Mucosa of descending colon (tissue), 3 donors: ENCODE measurements around the gene RNU2-63P. TPM values are rescaled to one million over a fixed set of nuclear protein-coding genes. Genes with fewer than 3 reads are reported as not detected.
"Not testable (repeated sequence)": the region's sequence is repeated elsewhere in the genome, so short reads cannot be mapped to it uniquely, and the experiment has no call there.

Experiments used
- ATAC-seq: fragments of 200-7000 bp; cut with Tn5 transposase; one replicate; pipeline ENCODE4 v1.9.1; 2020; ENCODE audit warnings: mild to moderate bottlenecking, moderate library complexity
- DNase-seq, 3 donors: peaks; one replicate each; pipeline ENCODE4 v3.0.0-alpha.2; 2020
- H3K36me3 ChIP-seq: fragments of 200-600 bp; one replicate; pipeline ENCODE4 v1.8.0; 2021; ENCODE audit warnings: low read depth, mild to moderate bottlenecking
- H3K4me1 ChIP-seq: fragments of 200-600 bp; one replicate; pipeline ENCODE4 v1.8.0; 2021; ENCODE audit warnings: low read depth, mild to moderate bottlenecking
- H3K4me3 ChIP-seq: fragments of 200-600 bp; one replicate; pipeline ENCODE4 v1.8.0; 2021; ENCODE audit warnings: mild to moderate bottlenecking
- H3K9me3 ChIP-seq: fragments of 200-600 bp; one replicate; pipeline ENCODE4 v1.8.0; 2021; ENCODE audit warnings: mild to moderate bottlenecking
- CTCF ChIP-seq: fragments of 200-600 bp; IDR thresholded peaks from one replicate; pipeline ENCODE4 v1.8.0; 2022; ENCODE audit warnings: antibody characterized with exemption, mild to moderate bottlenecking
- intact Hi-C, 2 donors: fragments of 100-400 bp; cut with DNase I in 1 of 2; cut with micrococcal nuclease in 1 of 2; formaldehyde crosslinking; loops; one replicate each; pipeline versions ENCODE4 v1.11.0 to v1.11.1; 2022; cut with DNase I, micrococcal nuclease
- total RNA-seq, 3 donors: library from RNA; stranded (reverse); fragmentation: NEBNext Ultra II Directional in 2 of 3; extraction: Animal tissue kit (Norgen Biotek cat#: 25700) in 2 of 3; gene quantifications; one replicate each; pipeline versions ENCODE4 v1.2.1 to v1.2.4, GENCODE V29; 2021 to 2023
- donor health status: DM: no; HTN: no; CAD: no; lungs with moderate emphysema.
- donor health status: DM: no; HTN: no; CAD: no.
- donor health status: DM: no; HTN: yes; CAD: no.

Gene RNU2-63P
- total RNA-seq, 3 donors from 2014 or later = 2.9 to 4.7 (median 2.9) TPM

- intact Hi-C loops = no loop called here
- Histone ChIP-seq H3K4me1 (peaks cover 27% of the 10 kb centered on the region), H3K4me3 (no peak overlapping the region), H3K36me3 (no peaks in the 10 kb centered on the region), H3K9me3 (no peaks in the 10 kb centered on the region)
- no peak for DNase-seq
- TF ChIP-seq CTCF = no peak
- no peak for ATAC-seq
These were observed 35.4 kb upstream of the RNU2-63P start for GRCh38 chr2:88051792-88052191.

DNA sequence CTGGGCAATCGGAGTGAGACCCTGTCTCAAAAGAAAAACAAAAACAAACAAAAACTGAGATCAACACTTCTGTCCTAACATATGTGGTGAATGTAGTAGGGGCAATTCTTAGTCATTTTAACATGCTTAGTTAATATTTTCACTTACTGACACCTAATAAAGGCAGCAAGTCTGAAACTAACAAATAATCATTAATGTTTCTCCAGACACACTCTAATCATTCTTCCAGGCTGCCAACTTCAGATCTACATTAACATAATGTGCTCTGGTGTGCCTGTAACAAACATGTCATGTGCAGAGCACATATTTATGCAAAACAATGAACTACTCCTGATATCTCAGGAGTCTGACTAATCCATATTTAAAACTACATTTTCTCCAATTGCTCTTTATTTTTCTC is 33.3 kb upstream of the RNU2-63P start:
- H3K4me3 ChIP-seq = no peak overlapping the region
- ATAC-seq (no peak), DNase-seq (no peak)
- peaks cover 17% of the 10 kb centered on the region for H3K4me1 ChIP-seq
- intact Hi-C loops = no loop called here
- no peaks in the 10 kb centered on the region for H3K9me3 ChIP-seq
- TF ChIP-seq CTCF = no peak
- no peaks in the 10 kb centered on the region for H3K36me3 ChIP-seq

GRCh38 chr2:88048541-88048940 is 32.2 kb upstream of the RNU2-63P start:
- no peaks in the 10 kb centered on the region for H3K36me3 ChIP-seq
- H3K4me1 ChIP-seq = peaks cover 16% of the 10 kb centered on the region
- H3K4me3 ChIP-seq = no peak overlapping the region
- intact Hi-C loops = no loop called here
- no peak for ATAC-seq
- no peak for TF ChIP-seq CTCF
- no peak for DNase-seq
- H3K9me3 ChIP-seq = no peaks in the 10 kb centered on the region

GRCh38 chr2:88045561-88045960 is 29.2 kb upstream of the RNU2-63P start:
- not testable (repeated sequence) for ATAC-seq, DNase-seq, H3K4me1 ChIP-seq

GRCh38 chr2:88042476-88042875 is 26.1 kb upstream of the RNU2-63P start:
- no peaks in the 10 kb centered on the region for H3K36me3 ChIP-seq
- H3K9me3 ChIP-seq = no peaks in the 10 kb centered on the region
- ATAC-seq (no peak), DNase-seq (no peak)
- no peak overlapping the region for H3K4me3 ChIP-seq
- no peaks in the 10 kb centered on the region for H3K4me1 ChIP-seq
- intact Hi-C loops = no loop called here
- no peak for TF ChIP-seq CTCF

More at GRCh38 chr2:88045561-88045960, 29.2 kb upstream of the RNU2-63P start:
- H3K9me3 ChIP-seq, H3K36me3 ChIP-seq, H3K4me3 ChIP-seq, intact Hi-C loops: not testable (repeated sequence)

DNA sequence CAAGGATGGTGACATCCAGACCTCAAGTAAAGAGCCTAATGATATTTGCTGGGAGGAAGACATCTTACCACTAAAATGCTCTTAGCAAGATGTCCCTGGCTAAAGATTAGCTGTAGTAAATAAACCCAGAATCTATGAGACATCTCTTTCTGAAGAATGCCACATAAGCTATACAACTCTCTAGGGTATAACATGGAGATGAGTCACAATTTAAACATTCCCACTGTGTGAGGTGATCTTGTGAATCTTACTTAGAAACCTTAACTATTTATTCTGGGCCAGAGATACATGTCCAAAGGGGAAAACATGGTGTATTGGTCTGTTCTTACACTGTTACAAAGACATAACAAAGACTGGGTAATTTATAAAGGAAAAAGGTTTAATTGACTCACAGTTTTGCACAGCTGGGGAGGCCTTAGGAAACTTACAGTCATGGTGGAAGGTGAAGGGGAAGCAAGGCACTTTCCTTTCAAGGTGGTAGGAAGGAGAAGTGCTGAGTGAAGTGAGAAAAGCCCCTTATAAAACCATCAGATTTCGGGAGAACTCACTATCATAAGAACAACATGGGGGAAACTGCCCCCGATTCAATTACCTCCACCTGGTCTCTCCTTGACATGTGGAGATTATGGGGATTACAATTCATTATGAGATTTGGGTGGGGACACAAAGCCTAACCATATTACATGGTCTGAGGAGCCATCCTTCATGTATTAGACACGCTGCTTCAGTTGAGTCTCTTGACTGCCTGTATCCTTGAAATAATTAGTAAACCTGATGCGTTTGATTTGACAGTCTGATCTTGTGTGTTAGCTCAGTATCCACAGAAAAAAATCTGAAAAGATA is 22.1 kb upstream of the RNU2-63P start:
- no peaks in the 10 kb centered on the region for H3K4me1 ChIP-seq
- intact Hi-C loops = no loop called here
- no peak for TF ChIP-seq CTCF
- no peak for DNase-seq
- H3K9me3 ChIP-seq = no peaks in the 10 kb centered on the region
- H3K36me3 ChIP-seq = no peaks in the 10 kb centered on the region
- ATAC-seq = peak; percentile 53
- no peak overlapping the region for H3K4me3 ChIP-seq
